Measurements from ENCODE around the gene DIPK1A.

DNA sequence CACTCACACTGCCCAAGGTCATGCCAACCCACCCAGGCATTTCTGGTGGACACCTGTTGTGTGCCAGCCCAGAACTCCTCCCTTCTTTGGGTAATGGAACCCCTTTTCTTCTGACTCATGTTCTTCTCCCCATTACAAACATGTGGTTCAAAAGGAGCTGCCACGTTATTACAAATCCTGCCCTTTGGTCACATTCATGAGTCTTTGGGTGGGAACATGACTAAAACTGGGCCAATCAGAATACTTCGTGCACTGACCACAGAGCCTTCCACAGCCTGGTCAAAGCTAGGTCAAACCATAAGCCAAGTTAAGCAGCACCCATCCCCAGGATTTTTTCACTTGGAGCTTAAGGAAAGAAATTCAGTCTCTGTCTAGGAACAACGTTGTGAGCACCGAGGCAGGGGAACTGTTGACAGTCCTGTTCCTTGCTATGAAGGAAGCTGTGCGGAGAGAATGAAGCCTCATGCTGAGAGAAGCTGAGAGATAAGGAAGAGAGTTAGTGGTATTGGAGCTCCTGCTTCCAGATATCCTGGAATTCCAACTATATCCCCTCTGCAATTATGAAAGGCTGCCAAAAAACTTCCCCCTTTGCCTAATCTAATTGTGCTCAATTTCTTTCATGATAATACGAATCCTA is 46.8 kb upstream of the DIPK1A start:
- TF ChIP-seq, protein P1, sequence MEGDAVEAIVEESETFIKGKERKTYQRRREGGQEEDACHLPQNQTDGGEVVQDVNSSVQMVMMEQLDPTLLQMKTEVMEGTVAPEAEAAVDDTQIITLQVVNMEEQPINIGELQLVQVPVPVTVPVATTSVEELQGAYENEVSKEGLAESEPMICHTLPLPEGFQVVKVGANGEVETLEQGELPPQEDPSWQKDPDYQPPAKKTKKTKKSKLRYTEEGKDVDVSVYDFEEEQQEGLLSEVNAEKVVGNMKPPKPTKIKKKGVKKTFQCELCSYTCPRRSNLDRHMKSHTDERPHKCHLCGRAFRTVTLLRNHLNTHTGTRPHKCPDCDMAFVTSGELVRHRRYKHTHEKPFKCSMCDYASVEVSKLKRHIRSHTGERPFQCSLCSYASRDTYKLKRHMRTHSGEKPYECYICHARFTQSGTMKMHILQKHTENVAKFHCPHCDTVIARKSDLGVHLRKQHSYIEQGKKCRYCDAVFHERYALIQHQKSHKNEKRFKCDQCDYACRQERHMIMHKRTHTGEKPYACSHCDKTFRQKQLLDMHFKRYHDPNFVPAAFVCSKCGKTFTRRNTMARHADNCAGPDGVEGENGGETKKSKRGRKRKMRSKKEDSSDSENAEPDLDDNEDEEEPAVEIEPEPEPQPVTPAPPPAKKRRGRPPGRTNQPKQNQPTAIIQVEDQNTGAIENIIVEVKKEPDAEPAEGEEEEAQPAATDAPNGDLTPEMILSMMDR (IDR thresholded peaks at IDR 0.05; ENCODE audit: low read length): no peak
- no peak for TF ChIP-seq EZH2 (IDR thresholded peaks at IDR 0.05; ENCODE audit: borderline replicate concordance, low read length)
